NOMO-1 (cell line): ENCODE data around the gene GTF2F2.
"Not testable (repeated sequence)": the region's sequence is repeated elsewhere in the genome, so short reads cannot be mapped to it uniquely, and the experiment has no call there.

Experiments
- DNase-seq, 2 experiments: peaks; one replicate each; lab custom pipeline; 2025; ENCODE audit not compliant: unreplicated experiment in 2 of 2; lab: John Stamatoyannopoulos, UW

GTF2F2 gene

DNA sequence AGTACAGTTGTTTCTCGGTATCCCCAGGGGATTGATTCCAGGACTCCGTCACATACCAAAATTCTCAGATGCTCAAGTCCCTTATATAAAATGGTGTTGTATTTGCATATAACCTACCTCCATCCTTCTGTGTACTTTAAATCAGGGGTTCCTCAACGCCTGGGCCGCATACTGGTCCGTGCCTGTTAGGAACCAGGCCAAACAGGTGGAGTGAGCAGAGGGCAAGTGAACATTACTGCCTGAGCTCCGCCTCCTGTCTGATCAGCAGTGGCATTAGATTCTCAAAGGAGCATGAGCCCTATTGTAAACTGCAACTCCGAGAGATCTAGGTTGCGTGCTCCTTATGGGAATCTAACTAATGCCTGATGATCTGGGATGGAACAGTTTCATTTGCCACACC is 122.8 kb downstream of the GTF2F2 start:
- no peak for DNase-seq

DNA sequence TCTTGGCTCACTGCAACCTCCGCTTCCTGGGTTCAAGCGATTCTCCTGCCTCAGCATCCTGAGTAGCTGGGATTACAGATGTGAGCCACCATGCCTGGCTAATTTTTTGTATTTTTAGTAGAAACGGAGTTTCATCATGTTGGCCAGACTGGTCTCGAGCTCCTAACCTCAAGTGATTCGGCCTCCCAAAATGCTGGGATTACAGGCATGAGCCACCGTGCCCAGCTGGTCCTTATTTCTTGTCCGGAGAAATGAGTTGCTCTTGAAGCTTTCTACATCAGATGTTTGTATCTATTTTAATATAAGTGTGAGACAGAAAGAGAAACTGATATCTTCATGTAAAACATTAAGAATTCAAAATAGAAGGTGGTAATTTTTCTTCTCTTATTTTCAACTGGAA is 124.4 kb downstream of the GTF2F2 start:
- DNase-seq, result not testable (repeated sequence)

GRCh38 chr13:45249662-45250061 is 129.4 kb downstream of the GTF2F2 start:
- no peak for DNase-seq

DNA sequence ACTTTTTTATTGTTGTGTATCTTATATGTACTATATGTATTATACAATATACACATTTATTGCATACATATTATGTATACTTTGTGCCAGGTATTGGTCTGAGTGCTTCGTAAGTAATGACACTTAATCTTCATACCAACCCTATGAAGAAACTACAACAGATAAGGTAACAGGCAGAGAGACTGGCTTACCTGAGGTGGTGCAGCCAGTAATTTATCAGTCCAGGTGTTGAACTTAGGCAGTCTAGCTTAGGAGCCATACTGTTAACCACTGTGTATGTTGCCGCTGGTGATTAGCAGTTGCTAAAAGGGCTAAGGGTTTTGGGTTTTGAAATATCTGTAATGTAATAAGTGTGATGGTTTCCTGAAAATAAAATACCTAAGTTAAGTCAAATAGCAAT is 134.1 kb downstream of the GTF2F2 start:
- no peak for DNase-seq

GRCh38 chr13:45255247-45255987 is 135.1 kb downstream of the GTF2F2 start:
- DNase-seq, result no peak

- no peak for DNase-seq
Measured at GRCh38 chr13:45256254-45256653, 135.9 kb downstream of the GTF2F2 start.

DNA sequence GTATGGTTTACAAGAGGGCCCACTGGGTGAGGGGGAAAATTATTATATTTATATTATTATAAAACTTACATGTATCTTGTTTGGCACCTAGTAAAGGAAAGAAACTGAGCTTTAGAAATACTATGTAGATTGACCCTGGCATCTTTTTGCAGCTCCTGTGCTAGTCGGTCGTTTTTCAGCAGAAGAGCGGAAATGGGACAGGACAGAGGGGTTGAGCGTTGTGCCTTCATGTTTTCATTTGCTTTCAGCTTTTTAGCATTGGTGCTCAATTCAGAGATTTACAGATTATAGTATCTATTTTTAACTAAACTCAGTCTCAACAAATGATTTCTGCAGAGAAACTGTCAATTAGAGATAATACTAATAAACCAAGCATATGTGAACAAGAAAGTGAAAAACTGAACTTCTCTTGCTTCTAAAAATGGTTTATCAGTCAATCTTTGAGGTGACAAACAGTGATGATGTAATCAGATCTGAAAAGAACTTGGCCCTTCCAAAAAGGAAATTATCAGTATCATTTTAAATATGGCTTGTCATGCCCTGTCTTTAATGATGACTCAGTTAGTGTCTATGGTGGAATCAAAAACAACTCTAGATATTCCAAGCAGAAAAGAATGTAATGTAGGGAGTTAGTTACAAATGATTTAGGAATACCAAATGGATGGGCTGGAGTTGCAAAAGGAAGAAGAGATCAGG is 137.5 kb downstream of the GTF2F2 start:
- DNase-seq, result peak in 1 of 2 experiments; percentile 50

DNA sequence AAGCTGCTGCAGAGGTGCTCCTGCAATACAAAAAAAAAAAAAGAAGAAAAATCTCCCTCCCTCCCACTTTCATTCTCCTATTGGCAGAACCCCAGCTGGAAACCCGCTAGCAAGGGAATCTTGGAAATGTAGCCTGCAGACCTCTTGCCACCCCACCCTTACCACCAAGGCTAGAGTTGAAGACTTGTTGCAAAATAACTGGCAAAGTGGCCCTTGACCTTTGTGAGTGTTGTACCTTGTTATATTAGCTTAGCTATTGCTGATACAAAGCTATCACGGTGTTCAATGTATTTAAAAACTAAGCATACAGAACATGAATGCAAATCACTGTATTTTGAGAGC is 138.0 kb downstream of the GTF2F2 start:
- no peak for DNase-seq

- no peak for DNase-seq
Measured at GRCh38 chr13:45267215-45267614, 146.9 kb downstream of the GTF2F2 start.

DNA sequence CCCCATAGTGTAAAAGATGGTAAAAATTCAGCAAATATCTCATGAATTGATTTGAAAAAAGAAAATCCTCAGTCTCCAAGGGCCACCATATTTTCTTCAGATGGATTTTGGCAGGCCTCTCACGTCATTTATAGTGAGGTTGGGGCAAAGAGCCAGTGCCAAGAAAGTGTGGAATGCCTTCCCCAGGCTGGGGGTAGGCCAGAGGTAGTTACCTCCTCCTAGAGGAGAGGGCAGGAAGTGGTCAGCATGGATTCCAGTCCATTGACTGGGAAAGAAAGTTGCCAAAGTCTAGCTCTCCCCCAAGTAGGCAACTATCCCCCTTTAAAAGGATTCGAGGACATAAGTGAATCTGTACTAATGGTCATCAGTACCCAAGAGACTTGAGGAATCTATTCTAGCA is 148.9 kb downstream of the GTF2F2 start:
- no peak for DNase-seq

- DNase-seq, result peak; percentile 44 to 71
Measured at GRCh38 chr13:45276913-45277312, 156.6 kb downstream of the GTF2F2 start.

DNA sequence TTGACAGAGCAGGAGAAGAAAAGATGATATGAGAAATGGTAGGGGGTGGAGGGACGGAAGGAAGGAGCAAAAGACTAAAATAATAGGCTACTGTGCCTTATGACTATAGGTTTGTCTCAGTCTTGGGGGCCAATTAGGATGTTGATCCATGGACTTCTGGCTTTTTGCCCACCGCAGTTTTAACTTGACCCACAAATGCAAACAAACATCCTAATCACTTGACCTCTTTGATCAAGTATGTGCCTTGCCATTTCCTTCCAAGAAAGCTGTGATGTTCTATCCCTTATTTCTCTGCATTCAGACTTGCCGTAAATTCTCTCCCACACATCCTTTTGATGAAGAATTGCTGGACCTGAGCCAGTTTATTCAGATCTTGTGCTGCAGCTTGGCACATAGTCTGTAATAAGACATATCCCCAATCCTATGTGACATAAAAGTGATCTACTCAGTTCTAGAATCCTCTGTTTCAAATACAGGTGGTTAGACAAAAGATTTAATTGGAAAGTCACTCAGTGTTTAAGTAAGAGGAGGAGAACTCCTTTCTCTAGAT is 157.9 kb downstream of the GTF2F2 start:
- no peak for DNase-seq

- no peak for DNase-seq
Measured at GRCh38 chr13:45280011-45280410, 159.7 kb downstream of the GTF2F2 start.

DNA sequence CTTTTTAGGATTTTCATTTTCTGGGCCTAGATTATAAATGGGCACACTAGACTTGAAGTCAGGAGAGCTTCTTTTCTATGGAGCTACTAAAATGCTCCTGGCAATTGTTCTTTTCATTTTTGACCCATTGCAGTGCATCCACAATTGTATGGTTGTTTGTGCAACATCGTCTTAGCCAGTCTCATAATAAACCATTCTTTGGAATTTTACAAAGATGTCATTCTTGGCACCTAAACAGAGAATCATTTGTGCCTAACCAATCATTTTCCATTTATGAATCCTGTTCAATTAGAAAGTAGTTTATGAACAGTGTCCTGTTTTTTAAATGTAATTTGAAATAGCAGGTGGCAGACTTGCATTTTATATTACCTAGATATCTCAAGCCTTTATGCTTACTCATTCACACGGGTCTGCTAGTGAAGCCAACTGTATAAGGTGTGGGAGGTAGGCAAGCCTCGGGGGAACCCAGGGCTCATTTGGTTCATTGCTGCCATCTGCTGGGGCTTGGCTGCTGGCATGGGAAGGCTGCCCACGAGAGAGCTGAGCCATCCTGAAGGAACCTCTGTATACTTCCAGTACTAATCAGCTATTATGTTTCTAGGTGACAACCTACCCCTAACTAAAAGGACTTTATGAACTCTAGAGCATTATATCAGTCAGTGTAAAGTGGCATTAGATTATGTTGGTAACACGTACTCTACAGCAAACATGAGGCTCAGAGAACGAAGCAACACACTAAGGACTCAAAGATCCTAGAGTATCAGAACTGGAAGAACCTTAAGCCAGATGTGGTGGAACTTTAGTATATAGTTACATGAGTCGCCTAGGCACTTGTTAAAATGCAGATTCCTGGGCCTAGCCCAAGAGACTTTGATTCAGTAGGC is 160.7 kb downstream of the GTF2F2 start:
- peak; percentile 5 to 12 for DNase-seq

- DNase-seq, result no peak
Measured at GRCh38 chr13:45282994-45283393, 162.7 kb downstream of the GTF2F2 start.

DNA sequence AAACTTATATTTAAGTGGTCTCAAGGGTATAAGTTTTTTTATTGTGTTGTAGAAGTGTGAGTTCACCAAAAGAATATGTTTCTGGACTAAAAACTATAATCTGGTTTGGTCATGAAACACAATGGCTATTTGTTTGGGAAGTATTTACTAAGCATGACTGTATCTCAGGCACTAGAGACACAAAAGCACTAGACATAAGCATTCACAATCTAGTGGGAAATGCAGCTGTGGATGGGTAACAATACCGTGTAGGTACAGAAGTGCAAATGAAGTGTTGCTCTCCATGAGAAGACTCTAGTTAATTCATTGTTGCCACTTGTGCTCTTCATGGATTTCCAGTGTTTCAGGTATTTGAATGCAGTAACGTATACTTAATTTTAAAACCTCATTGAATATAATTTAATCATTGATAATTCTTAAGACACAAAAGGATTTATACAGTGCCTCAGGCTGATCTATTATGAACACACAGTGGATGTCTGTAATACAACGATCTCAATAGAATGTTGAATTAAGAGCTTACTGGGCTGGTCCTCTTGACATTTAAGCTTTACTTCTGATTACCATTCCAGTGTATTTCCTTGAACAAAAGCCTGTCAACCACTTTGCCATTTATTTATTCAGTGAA is 169.7 kb downstream of the GTF2F2 start:
- no peak for DNase-seq

DNA sequence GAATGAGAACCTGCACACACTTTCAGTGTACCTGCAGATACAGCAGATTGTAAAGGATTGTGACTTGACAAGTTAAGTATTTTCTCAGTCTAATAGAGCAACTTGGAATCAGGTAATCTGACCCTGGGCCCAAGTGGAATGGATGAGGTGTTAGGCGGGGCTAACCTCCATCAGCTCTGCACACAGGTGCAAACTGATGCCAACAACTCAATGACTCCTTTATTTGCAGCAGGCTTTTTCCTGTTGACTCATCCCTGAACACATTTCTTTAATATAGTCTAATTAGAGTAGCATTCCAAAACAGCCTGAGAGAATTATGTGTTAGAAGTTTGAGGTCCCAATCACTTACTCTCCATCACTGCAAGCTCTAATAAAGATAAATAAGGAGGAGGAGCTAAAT is 171.9 kb downstream of the GTF2F2 start:
- no peak for DNase-seq

GRCh38 chr13:45295536-45295935 is 175.2 kb downstream of the GTF2F2 start:
- no peak for DNase-seq

- DNase-seq, result no peak
Measured at GRCh38 chr13:45296259-45296658, 175.9 kb downstream of the GTF2F2 start.

DNA sequence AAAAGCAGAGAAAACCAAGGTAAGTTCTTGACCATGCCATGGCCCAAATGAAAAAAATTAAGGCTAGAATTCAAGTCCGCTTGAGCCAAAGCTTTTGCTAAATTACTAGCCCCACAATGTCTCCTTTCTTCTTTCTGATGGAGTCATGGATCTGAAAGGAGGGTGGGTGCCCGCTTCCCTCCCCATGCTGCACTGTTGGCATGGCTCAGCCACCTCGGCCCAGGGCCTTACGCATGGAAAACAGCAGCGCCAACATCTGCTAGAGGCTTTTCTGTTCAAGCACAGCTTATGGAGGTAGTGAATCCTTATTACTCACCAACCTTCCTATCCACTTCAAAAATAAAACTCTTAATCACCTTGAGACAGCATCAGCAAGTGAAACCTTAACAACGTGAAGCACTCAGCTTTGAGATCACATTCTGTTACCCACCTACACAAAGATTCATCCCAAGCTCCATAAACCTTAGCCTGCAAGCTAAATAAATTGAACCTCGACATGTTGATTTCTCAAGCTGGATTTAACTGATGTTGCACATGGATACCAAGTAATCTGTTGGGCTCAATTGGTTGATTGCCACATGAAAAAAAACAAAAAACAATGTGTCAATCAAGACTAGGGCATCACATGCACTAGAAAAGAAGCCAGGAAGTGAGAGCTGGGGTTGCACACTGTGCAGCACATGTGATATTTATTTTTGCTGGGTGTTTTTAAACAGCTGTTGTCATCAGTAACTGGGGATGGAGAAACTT is 177.3 kb downstream of the GTF2F2 start:
- DNase-seq, result no peak
